Measurements from ENCODE around the gene RPS25. TPM values are rescaled to one million over a fixed set of nuclear protein-coding genes. Genes with fewer than 3 reads are reported as not detected.
"Not testable (repeated sequence)": the region's sequence is repeated elsewhere in the genome, so short reads cannot be mapped to it uniquely, and the experiment has no call there.

RPS25 gene
- polyA plus RNA-seq, 1 experiment = 351 TPM

GRCh38 chr11:119047205-119047604, 29.1 kb upstream of the RPS25 start:
- no peak for TF ChIP-seq CTCF (IDR thresholded peaks at IDR 0.05; ENCODE audit: insufficient read depth, low read depth, low read length)
- DNase-seq (ENCODE audit: low read depth) = no peak
- POLR2A ChIA-PET = no interaction called here
- Histone ChIP-seq H3K36me3 (ENCODE audit: control insufficient read depth, insufficient read depth, low read length) (peaks cover 52% of the 10 kb centered on the region), H3K4me3 (ENCODE audit: low read depth, low read length) (no peak overlapping the region), H3K27me3 (ENCODE audit: control insufficient read depth, insufficient read depth, low read length) (no peaks in the 10 kb centered on the region)
- CTCF ChIA-PET = interaction anchor here (0.6 to 2.3 kb wide), 6 partner anchors 16 to 357 kb away, joined by 3 to 7 read pairs (median 3); no protein-coding TSS in a partner anchor

- TF ChIP-seq CTCF (IDR thresholded peaks at IDR 0.05; ENCODE audit: insufficient read depth, low read depth, low read length) = no peak
- POLR2A ChIA-PET = no interaction called here
- H3K27me3 ChIP-seq (ENCODE audit: control insufficient read depth, insufficient read depth, low read length) = no peaks in the 10 kb centered on the region
- H3K36me3 ChIP-seq (ENCODE audit: control insufficient read depth, insufficient read depth, low read length) = peaks cover 45% of the 10 kb centered on the region
- CTCF ChIA-PET = interaction anchor here (1.1 to 1.4 kb wide), 3 partner anchors 31 to 292 kb away, joined by 3 to 5 read pairs (median 4); no protein-coding TSS in a partner anchor
- DNase-seq (ENCODE audit: low read depth) = no peak
- no peak overlapping the region for H3K4me3 ChIP-seq (ENCODE audit: low read depth, low read length)
These were observed 28.3 kb upstream of the RPS25 start for GRCh38 chr11:119046489-119046888.

GRCh38 chr11:119044708-119045107, 26.6 kb upstream of the RPS25 start:
- TF ChIP-seq CTCF (IDR thresholded peaks at IDR 0.05; ENCODE audit: insufficient read depth, low read depth, low read length) = peak; percentile 16; the same call in 1 of the 2 replicates
- Histone ChIP-seq H3K27me3 (ENCODE audit: control insufficient read depth, insufficient read depth, low read length) (no peaks in the 10 kb centered on the region), H3K36me3 (ENCODE audit: control insufficient read depth, insufficient read depth, low read length) (peaks cover 38% of the 10 kb centered on the region), H3K4me3 (ENCODE audit: low read depth, low read length) (no peak overlapping the region)
- POLR2A ChIA-PET = no interaction called here
- DNase-seq (ENCODE audit: low read depth) = no peak
- CTCF ChIA-PET = interaction anchor here (1.1 kb wide), 1 partner anchor 11 kb away, joined by 3 read pairs; no protein-coding TSS in a partner anchor

GRCh38 chr11:119042927-119043326, 24.8 kb upstream of the RPS25 start:
- Histone ChIP-seq H3K27me3 (ENCODE audit: control insufficient read depth, insufficient read depth, low read length) (no peaks in the 10 kb centered on the region), H3K36me3 (ENCODE audit: control insufficient read depth, insufficient read depth, low read length) (peaks cover 22% of the 10 kb centered on the region), H3K4me3 (ENCODE audit: low read depth, low read length) (no peak overlapping the region)
- POLR2A ChIA-PET = no interaction called here
- CTCF ChIA-PET = interaction anchor here (0.6 to 0.8 kb wide), 2 partner anchors 10 to 281 kb away, joined by 3 read pairs; no protein-coding TSS in a partner anchor
- DNase-seq (ENCODE audit: low read depth) = no peak
- TF ChIP-seq CTCF (IDR thresholded peaks at IDR 0.05; ENCODE audit: insufficient read depth, low read depth, low read length) = no peak

GRCh38 chr11:119041821-119042514, 23.8 kb upstream of the RPS25 start:
- POLR2A ChIA-PET = no interaction called here
- no peak overlapping the region for H3K4me3 ChIP-seq (ENCODE audit: low read depth, low read length)
- CTCF ChIA-PET = interaction anchor here (0.8 kb wide), 1 partner anchor 9 kb away, joined by 5 read pairs; no protein-coding TSS in a partner anchor

GRCh38 chr11:119039471-119039870, 21.3 kb upstream of the RPS25 start:
- POLR2A ChIA-PET; H3K36me3 ChIP-seq (ENCODE audit: control insufficient read depth, insufficient read depth, low read length); H3K4me3 ChIP-seq (ENCODE audit: low read depth, low read length); DNase-seq (ENCODE audit: low read depth); CTCF ChIA-PET; H3K27me3 ChIP-seq (ENCODE audit: control insufficient read depth, insufficient read depth, low read length): not testable (repeated sequence)

More at GRCh38 chr11:119041821-119042514, 23.8 kb upstream of the RPS25 start:
- Histone ChIP-seq H3K36me3 (ENCODE audit: control insufficient read depth, insufficient read depth, low read length) (peaks cover 17% of the 10 kb centered on the region), H3K27me3 (ENCODE audit: control insufficient read depth, insufficient read depth, low read length) (no peaks in the 10 kb centered on the region)
- no peak for TF ChIP-seq CTCF (IDR thresholded peaks at IDR 0.05; ENCODE audit: insufficient read depth, low read depth, low read length)
- DNase-seq (ENCODE audit: low read depth) = no peak

All from BJ (cell line).